GM12878 (cell line): ENCODE measurements around the gene SLC2A4.

ENCODE experiments used
- CHD2 ChIP-seq: IDR thresholded peaks from 2 replicates; pipeline ENCODE4 v1.6.1; 2011; ENCODE audit warnings: low read depth, low read length, improper control_type of control experiment, borderline replicate concordance
- CTCF ChIP-seq, 3 experiments: IDR thresholded peaks in 2 of 3; conservative IDR thresholded peaks in 1 of 3; 2 replicates each; pipeline ENCODE4 v1.5.1; 2011; ENCODE audit warnings: low read depth in 3 of 3, low read length in 3 of 3, mild to moderate bottlenecking in 3 of 3, control low read depth in 2 of 3, moderate library complexity in 2 of 3, inconsistent platforms in 1 of 3, mixed read lengths in 1 of 3; ENCODE audit not compliant: control insufficient read depth in 2 of 3, insufficient read depth in 1 of 3; ENCODE audit errors: extremely low read depth in 1 of 3
- EZH2 ChIP-seq: IDR thresholded peaks from 2 replicates; pipeline ENCODE4 v1.6.1; 2012; ENCODE audit warnings: low read depth, mild to moderate bottlenecking, control low read depth, inconsistent platforms, low read length, borderline replicate concordance; ENCODE audit not compliant: control insufficient read depth
- WRNIP1 ChIP-seq: IDR thresholded peaks from 2 replicates; pipeline ENCODE4 v1.6.1; 2011; ENCODE audit warnings: low read depth, low read length, improper control_type of control experiment, borderline replicate concordance
- ZBTB33 ChIP-seq: fragments of 450-650 bp; IDR thresholded peaks from 2 replicates; pipeline ENCODE4 v1.6.1; 2017; ENCODE audit warnings: mild to moderate bottlenecking
- ZNF217 ChIP-seq: fragments of 450-650 bp; IDR thresholded peaks from 2 replicates; pipeline ENCODE4 v1.6.1; 2017; ENCODE audit warnings: antibody characterized with exemption, mild to moderate bottlenecking
- ZZZ3 ChIP-seq: IDR thresholded peaks from 2 replicates; pipeline ENCODE4 v1.6.1; 2011; ENCODE audit warnings: low read depth; ENCODE audit not compliant: control insufficient read depth, insufficient read length

GRCh38 chr17:7336240-7337175, 55.0 kb downstream of the SLC2A4 start, which contains the start of gene ACAP1:
- TF ChIP-seq ZNF217, result peak; percentile 70; the same call in 1 of the 2 replicates
- TF ChIP-seq ZBTB33, result no peak
- 0 out of 6 replicates have a peak, but pooled peaks of 1 of the 3 experiments have one; percentile 11 for TF ChIP-seq CTCF (IDR thresholded peaks at IDR 0.05 in 2 of 3, conservative IDR thresholded peaks at IDR 0.05 in 1 of 3; ENCODE audit: control insufficient read depth in 2 of 3, extremely low read depth in 1 of 3, insufficient read depth in 1 of 3, low read depth in 3 of 3, low read length in 3 of 3)
- TF ChIP-seq EZH2, result no peak
- TF ChIP-seq WRNIP1, result no peak
- TF ChIP-seq ZZZ3, result no peak
- peak; percentile 84 for TF ChIP-seq CHD2
